CD4-positive, alpha-beta T cell treated with Interleukin-4 for 4 hours (primary cell): Measurements from ENCODE around the gene HOXB2.
"Not testable (repeated sequence)": the region's sequence is repeated elsewhere in the genome, so short reads cannot be mapped to it uniquely, and the experiment has no call there.

Experiments
- DNase-seq: peaks from one replicate; pipeline ENCODE4 v3.0.0-alpha.2; 2020

HOXB2 gene

DNA sequence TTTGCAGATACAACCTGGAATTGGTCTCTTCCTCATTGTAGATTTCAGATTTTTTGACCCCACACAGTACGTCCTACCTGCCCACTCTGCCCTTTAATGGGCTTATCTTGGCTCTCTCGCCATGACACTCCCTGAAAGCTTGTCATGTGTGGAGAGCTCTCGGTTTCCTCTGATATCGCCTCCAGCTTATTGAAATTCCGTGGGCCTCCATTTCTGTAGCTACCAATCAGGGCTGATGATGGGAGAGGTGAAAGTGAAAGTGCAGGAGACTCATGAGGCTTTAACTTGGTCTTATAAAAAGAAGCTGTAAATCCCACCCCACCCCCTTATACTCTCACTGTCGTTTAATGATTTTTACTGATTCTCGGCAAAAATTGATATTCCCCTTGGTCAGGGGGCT lies 31.8 kb downstream of the HOXB2 start:
- DNase-seq, result peak; percentile 33

DNA sequence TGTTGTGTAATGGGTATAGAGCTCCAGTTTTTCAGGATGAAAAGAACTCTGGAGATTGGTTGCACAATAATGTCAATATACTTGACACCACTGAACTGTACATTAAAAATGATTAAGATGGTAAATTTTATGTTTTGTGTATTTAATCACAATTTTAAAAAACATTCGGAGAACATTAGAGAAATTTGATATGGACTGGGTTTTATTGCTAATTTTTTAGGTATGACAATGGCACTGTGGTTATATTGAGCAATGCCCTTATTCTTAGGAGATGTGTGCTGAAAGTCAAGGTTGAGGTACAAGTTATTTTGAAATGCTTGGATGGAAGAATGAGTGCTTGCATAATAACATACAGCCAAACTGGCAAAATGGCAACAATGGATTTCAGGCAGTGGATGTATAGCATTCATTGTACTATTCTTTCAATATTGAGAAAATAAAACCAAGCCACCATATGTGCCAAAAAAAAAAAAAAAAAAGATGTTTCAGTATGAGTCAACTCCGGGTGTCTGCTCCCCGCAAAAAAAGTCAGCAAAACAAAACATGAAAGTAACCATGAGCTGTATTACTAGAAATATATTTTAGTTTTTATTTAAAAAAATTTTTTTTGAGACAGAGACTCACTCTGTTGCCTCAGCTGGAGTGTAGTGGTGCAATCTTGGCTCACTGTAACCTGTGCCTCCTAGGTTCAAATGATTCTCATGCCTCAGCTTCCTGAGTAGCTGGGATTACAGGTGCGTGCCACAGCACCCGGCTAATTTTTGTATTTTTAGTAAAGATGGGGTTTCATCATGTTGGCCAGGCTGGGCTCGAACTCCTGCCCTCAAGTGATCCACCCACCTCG lies 33.9 kb downstream of the HOXB2 start:
- peak; percentile 84 for DNase-seq

GRCh38 chr17:48510381-48510760 lies 34.5 kb downstream of the HOXB2 start:
- DNase-seq, result no peak

DNA sequence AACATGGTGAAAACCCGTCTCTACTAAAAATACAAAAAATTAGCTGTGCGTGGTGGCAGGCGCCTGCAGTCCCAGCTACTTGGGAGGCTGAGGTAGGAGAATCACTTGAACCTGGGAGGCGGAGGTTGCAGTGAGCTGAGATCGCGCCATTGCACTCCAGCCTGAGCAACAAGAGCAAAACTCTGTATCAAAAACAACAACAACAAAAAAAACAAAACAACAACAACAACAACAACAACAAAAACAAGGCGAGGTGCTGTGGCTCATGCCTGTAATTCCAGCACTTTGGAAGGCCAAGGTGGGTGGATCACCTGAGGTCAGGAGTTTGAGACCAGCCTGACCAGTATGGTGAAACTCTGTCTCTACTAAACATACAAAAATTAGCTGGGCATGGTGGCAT lies 35.2 kb downstream of the HOXB2 start:
- DNase-seq, result not testable (repeated sequence)

DNA sequence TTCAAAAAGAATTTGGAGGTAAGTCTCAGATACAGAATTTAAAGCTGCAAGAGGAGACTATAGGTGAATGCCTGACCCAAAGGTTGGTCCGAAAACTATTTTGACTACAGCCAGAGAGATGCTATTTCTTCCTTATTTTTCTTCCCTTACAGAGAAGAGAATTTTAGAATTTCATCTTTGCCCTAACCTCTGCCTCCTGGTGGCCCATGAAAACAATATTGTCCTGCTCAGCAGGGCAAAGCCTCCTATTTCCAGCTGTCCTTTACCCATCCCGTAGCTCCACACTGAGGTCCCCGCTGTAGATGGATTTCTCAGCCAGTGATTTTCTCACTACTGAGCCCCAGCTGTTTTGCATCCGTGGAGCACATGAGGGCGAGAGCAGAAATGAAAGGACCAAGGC lies 38.7 kb downstream of the HOXB2 start:
- DNase-seq, result no peak

GRCh38 chr17:48505788-48506187 lies 39.1 kb downstream of the HOXB2 start:
- DNase-seq, result peak; percentile 94

DNA sequence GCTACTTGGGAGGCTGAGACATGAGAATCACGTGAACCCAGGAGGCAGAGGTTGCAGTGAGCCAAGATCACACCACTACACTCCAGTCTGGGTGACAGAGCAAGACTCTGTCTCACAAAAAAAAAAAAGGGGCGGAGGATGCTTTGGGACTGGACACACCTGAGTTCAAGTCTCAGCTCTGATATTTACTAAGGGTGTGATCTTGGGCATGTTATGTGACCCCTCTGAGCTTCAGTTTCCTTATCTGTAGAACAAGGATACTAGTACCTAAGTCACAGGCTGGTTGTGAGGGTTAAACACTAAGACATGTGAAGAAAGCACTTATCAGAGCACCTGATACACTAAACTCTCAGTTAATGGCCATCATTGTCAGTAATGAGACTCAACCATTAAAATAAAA lies 40.0 kb downstream of the HOXB2 start:
- DNase-seq, result no peak

GRCh38 chr17:48503747-48504146 lies 41.2 kb downstream of the HOXB2 start:
- DNase-seq, result no peak

DNA sequence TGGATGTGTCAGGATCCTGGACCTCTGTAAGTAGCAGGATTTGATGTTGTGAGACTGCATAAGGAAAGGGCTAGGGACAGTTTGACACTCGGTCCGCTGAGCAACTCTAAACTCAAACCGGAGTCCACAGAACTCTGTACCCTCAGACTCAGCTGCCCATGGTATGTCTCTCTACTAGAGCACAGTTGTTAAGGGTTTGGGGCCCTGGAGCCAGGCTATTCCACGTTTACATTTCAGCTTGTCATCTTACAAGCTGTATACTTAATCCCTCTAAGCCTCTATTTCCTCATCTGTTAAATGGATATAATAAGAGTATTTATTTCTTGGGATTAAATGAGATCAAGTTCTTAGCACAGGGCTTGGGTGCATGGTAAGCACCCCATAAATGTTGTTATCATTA lies 42.0 kb downstream of the HOXB2 start:
- no peak for DNase-seq

- DNase-seq, result no peak
These were observed 42.6 kb downstream of the HOXB2 start for GRCh38 chr17:48502312-48502711.

- no peak for DNase-seq
These were observed 44.2 kb downstream of the HOXB2 start for GRCh38 chr17:48500435-48501426.

DNA sequence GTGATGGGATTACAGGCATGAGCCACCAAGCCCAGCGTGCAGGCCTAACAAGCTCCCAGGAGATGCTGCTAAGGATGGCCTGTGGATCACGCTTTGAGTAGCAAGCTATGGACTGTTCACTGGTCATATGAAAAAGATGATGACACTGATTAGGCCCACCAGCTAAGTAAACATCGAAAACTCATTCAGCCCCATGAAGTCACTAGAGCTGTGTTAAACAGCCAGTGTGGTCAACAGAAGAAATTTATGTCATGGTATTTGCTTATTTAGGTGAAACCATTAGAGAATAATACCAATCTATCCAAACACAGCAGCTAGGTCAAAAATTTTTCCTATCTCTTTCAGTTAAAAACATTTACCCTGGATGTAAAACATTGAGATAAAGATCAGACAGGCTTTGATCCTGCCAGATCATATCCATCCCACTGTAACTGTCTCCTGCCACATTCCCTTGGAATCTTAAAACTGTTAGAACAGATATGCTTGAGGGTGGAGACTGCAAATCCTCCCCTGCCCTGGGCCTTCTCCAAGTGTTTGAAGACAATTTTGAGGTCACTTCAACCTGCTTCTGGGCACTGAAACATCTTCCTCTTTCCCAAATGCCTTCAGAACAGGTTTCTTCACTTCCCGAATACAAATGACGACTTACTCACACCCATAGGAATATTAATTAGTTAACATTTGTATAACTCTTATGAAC lies 45.0 kb downstream of the HOXB2 start:
- no peak for DNase-seq

DNA sequence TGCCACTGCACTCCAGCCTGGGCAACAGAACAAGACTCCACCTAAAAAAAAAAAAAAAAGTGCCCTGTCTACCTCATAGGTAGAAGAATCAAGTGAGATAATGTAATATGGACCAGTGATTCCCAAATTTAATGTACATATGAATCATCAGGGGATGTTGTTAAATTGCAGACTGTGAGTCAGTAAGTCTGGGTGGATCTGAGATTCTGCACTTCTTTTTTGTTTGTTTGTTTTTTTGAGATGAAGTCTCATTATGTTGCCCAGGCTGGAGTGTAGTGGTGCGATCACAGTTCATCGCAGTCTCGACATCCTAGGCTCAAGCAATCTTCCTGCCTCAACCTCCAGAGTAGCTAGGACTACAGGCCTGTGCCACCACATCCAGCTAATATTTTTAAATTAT lies 45.7 kb downstream of the HOXB2 start:
- no peak for DNase-seq

DNA sequence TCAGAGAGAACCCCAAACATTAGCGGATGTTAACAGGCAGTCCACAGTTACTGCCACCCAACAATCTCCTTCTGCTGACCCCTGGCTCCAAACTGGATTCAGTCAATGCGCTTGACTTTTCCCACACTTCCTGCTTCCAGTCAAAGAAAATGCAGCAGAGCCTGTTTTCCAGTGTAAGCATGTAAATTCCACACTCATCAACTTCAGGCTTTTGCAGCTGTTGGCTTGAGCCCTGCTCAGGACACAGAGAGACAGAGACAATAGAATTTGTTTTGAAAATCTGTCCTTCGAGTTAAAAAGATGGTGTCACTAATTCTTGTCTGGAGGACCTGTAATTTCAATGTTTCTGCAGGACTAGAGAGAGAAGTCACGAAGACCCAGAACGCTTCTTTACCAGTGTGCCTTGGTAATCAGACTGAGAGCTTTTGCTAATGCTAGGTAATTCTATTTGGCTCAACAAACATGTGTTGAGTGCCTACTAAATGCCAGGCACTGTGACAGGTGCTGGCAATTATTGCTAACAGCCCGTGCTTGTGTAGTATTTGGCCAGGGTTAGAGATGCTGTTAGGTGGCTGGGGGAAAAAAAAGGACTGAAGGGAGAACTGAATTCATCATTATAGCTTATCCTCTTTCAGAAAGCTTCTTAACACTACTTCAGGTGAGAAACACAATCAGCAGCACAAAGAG lies 46.6 kb downstream of the HOXB2 start:
- no peak for DNase-seq

DNA sequence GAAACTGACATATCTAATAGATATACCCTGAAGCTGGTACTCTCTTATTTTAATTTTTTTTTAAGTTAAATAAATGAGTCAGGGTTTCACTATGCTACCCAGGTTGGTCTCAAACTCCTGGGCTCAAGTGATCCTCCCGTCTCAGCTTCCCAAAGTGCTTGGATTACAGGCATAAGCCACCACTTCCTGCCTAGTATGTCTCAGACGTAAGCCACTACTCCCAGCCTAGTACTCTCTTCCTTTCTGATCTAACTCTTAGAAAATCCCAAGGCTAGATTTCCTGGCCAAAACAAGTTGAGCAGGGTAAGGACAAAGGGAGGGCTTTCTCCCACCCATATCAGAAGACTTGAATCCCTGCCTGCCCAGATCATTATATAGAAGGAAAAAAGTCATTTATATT lies 47.8 kb downstream of the HOXB2 start:
- DNase-seq, result no peak

GRCh38 chr17:48494335-48494734 lies 50.6 kb downstream of the HOXB2 start:
- DNase-seq, result no peak
